ENCODE measurements around the gene L1CAM.

- TF ChIP-seq CTCF (IDR thresholded peaks at IDR 0.05) (no peak), POLR2A (IDR thresholded peaks at IDR 0.05) (no peak)
These were observed 40.1 kb downstream of the L1CAM start for GRCh38 chrX:153845842-153846241.
